Spleen (tissue), 11 donors: Measurements from ENCODE around the gene BBLN. TPM values are rescaled to one million over a fixed set of nuclear protein-coding genes. Genes with fewer than 3 reads are reported as not detected.
"Not testable (repeated sequence)": the region's sequence is repeated elsewhere in the genome, so short reads cannot be mapped to it uniquely, and the experiment has no call there.

ENCODE experiments used
- DNase-seq: peaks from one replicate; pipeline ENCODE4 v3.0.0-alpha.2; 2020
- H3K27ac ChIP-seq, 8 donors: fragments of 200-600 bp; sonication (generic) in 7 of 8; 1 replicate in 4 of 8; 2 replicates in 4 of 8; pipeline versions ENCODE4 v1.5.0 to v1.8.0; 2016 to 2021; ENCODE audit warnings: inconsistent platforms in 4 of 8, mild to moderate bottlenecking in 4 of 8, moderate library complexity in 1 of 8
- H3K27me3 ChIP-seq, 7 donors: fragments of 200-600 bp; sonication (generic) in 6 of 7; replicated peaks in 1 of 7; 1 replicate in 4 of 7; 2 replicates in 3 of 7; pipeline versions ENCODE4 v1.5.0 to v1.8.0; 2016 to 2021; ENCODE audit warnings: inconsistent platforms in 3 of 7, mild to moderate bottlenecking in 1 of 7
- H3K36me3 ChIP-seq, 6 donors: fragments of 200-600 bp; sonication (generic) in 5 of 6; 1 replicate in 4 of 6; 2 replicates in 2 of 6; pipeline versions ENCODE4 v1.5.0 to v1.8.0; 2016 to 2021; ENCODE audit warnings: inconsistent platforms in 2 of 6
- H3K4me1 ChIP-seq, 6 donors: fragments of 200-600 bp; sonication (generic) in 5 of 6; 1 replicate in 3 of 6; 2 replicates in 3 of 6; pipeline versions ENCODE4 v1.5.0 to v1.8.0; 2016 to 2021; ENCODE audit warnings: inconsistent platforms in 3 of 6
- H3K4me3 ChIP-seq, 8 donors: fragments of 200-600 bp; sonication (generic) in 7 of 8; 1 replicate in 4 of 8; 2 replicates in 4 of 8; pipeline versions ENCODE4 v1.5.0 to v1.8.0; 2016 to 2021; ENCODE audit warnings: inconsistent platforms in 4 of 8, mild to moderate bottlenecking in 4 of 8, moderate library complexity in 2 of 8
- H3K9me3 ChIP-seq, 8 donors: fragments of 200-600 bp; sonication (generic) in 7 of 8; 1 replicate in 4 of 8; 2 replicates in 4 of 8; pipeline versions ENCODE4 v1.5.0 to v1.8.0; 2016 to 2021; ENCODE audit warnings: inconsistent platforms in 4 of 8
- CTCF ChIP-seq, 11 experiments: fragments of 200-600 bp in 7 of 11; fragments of 450-650 bp in 4 of 11; sonication (generic) in 4 of 11; IDR thresholded peaks in 8 of 11; conservative IDR thresholded peaks in 3 of 11; 1 replicate in 7 of 11; 2 replicates in 4 of 11; pipeline versions ENCODE4 v1.4.0 to v1.8.0; 2016 to 2021; ENCODE audit warnings: antibody characterized with exemption in 11 of 11, inconsistent platforms in 4 of 11, mild to moderate bottlenecking in 1 of 11
- POLR2A ChIP-seq, 3 donors: fragments of 450-650 bp; IDR thresholded peaks; one replicate each; pipeline ENCODE4 v1.5.1; 2017; ENCODE audit warnings: antibody characterized with exemption in 3 of 3, mild to moderate bottlenecking in 1 of 3
- POLR2AphosphoS5 ChIP-seq, 3 donors: sonication (generic); formaldehyde crosslinking; IDR thresholded peaks; one replicate each; pipeline ENCODE4 v1.5.1; 2017; ENCODE audit warnings: antibody characterized with exemption in 3 of 3
- WGBS, 5 donors: extraction: QIAGEN DNeasy Blood & Tissue Kit in 3 of 5; methylation state at CpG; one replicate each; pipeline versions ENCODE4 v1.1.5 to v1.1.7; 2013 to 2018; 5-methylcytosine and 5-hydroxymethylcytosine counted together
- intact Hi-C: fragments of 100-400 bp; cut with DNase I; formaldehyde crosslinking; loops from one replicate; pipeline ENCODE4 v1.15.0; 2023; ENCODE audit warnings: low total_unique reads
- polyA plus RNA-seq, 3 donors: library from polyadenylated mRNA; stranded (reverse); fragments of 200-250 nt; gene quantifications; one replicate each; pipeline ENCODE4 v1.2.1, GENCODE V29; 2013
- total RNA-seq, 7 donors: library from RNA; depleted of rRNA in 3 of 7; stranded (reverse); fragments of >200 nt in 3 of 7; fragmentation: NEBNext Ultra II Directional in 4 of 7; extraction: Animal tissue kit (Norgen Biotek cat#: 25700) in 4 of 7; gene quantifications; one replicate each; pipeline versions ENCODE4 v1.1.0 to v1.2.1, GENCODE V29; 2016 to 2021
- donor health status: healthy with polysubstance abuse.
- donor health status: DM: no; HTN: no; CAD: no; lungs with moderate emphysema.
- donor health status: DM: no; HTN: no; CAD: no.
- donor health status: Bipolar disorder and iron deficiency.
- donor health status: healthy.
- donor health status: DM: no; HTN: no; CAD: no.
- donor health status: DM: yes; HTN: yes; CAD: no.

BBLN gene
- total and polyA plus RNA-seq, 10 donors, result 43.5 to 220 (median 165) TPM

GRCh38 chr9:128127990-128128835 is 31.9 kb upstream of the BBLN start:
- intact Hi-C loops, result no loop called here
- peak; percentile 96 for DNase-seq
- TF ChIP-seq POLR2A (IDR thresholded peaks at IDR 0.05) (peak in 1 of 3 donors; percentile 16), CTCF (IDR thresholded peaks at IDR 0.05 in 8 of 11, conservative IDR thresholded peaks at IDR 0.05 in 3 of 11) (peak in 2 of 11 experiments; percentile 35), POLR2AphosphoS5 (IDR thresholded peaks at IDR 0.05) (peak; percentile 65 to 83 (median 79))
- Histone ChIP-seq H3K4me3 (peak overlapping the region; percentile 58 to 99 (median 96)), H3K27ac (peak overlapping the region; percentile 96 to 98 (median 97)), H3K27me3 (peaks cover 0 to 11% (median 0%) of the 10 kb centered on the region in 7 donors), H3K9me3 (no peaks in the 10 kb centered on the region), H3K4me1 (peaks cover 23 to 52% (median 40%) of the 10 kb centered on the region in 6 donors), H3K36me3 (peaks cover 0 to 20% (median 14%) of the 10 kb centered on the region in 6 donors)
- WGBS, 5 donors, result 0 to 1% (median 0%) methylated on average over 35 to 82 of the region's 82 CpGs

GRCh38 chr9:128128836-128129590 is 31.1 kb upstream of the BBLN start:
- peak; percentile 86 for DNase-seq

DNA sequence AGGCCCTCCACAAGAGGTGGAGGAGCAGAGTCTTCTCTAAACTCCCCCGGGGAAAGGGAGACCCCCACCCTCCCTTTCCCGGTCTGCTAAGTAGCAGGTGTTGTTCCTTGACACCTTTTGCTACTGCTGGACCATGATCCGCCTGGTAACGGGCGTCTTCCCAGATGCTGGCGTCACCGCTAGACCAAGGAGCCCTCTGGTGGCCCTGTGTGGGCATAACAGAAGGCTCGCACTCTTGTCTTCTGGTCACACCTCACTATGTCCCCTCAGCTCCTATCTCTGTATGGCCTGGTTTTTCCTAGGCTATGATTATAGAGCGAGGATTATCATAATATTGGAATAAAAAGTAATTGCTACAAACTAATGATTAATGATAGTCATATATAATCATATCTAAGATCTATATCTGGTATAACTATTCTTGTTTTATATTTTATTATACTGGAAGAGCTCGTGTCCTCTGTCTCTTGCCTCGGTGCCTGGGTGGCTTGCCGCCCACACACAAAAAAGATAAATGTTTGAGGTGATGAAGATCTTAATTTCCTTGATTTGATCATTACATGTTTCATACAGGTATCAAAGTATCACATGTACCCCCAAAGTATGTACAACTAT is 30.0 kb upstream of the BBLN start:
- H3K9me3 ChIP-seq, intact Hi-C loops, H3K36me3 ChIP-seq, H3K27ac ChIP-seq: not testable (repeated sequence)
- peaks cover 0 to 11% (median 0%) of the 10 kb centered on the region in 7 donors for H3K27me3 ChIP-seq
- peak; percentile 86 for DNase-seq
- 25 to 31% (median 28%) methylated on average over 11 to 12 of the region's 12 CpGs for WGBS, 5 donors
- peak in 8 of 11 experiments; percentile 17 to 75 (median 66) for TF ChIP-seq CTCF (IDR thresholded peaks at IDR 0.05 in 8 of 11, conservative IDR thresholded peaks at IDR 0.05 in 3 of 11)
- peak overlapping the region in 1 of 8 donors; percentile 93 for H3K4me3 ChIP-seq
- H3K4me1 ChIP-seq, result peaks cover 23 to 45% (median 34%) of the 10 kb centered on the region in 6 donors

More at GRCh38 chr9:128128836-128129590, 31.1 kb upstream of the BBLN start:
- Histone ChIP-seq H3K27me3 (peaks cover 0 to 11% (median 0%) of the 10 kb centered on the region in 7 donors), H3K36me3 (peaks cover 0 to 12% (median 6%) of the 10 kb centered on the region in 6 donors), H3K4me3 (peak overlapping the region; percentile 58 to 99 (median 96)), H3K27ac (peak overlapping the region; percentile 96 to 98 (median 97)), H3K9me3 (no peaks in the 10 kb centered on the region), H3K4me1 (peaks cover 23 to 52% (median 40%) of the 10 kb centered on the region in 6 donors)
- intact Hi-C loops, result no loop called here
- 60 to 66% (median 63%) methylated on average over 29 of the region's 29 CpGs for WGBS, 5 donors
- TF ChIP-seq POLR2A (IDR thresholded peaks at IDR 0.05), result no peak
- no peak for TF ChIP-seq CTCF (IDR thresholded peaks at IDR 0.05 in 8 of 11, conservative IDR thresholded peaks at IDR 0.05 in 3 of 11)
- no peak for TF ChIP-seq POLR2AphosphoS5 (IDR thresholded peaks at IDR 0.05)

- intact Hi-C loops, H3K36me3 ChIP-seq: not testable (repeated sequence)
Measured at GRCh38 chr9:128130651-128131050, 29.4 kb upstream of the BBLN start.

DNA sequence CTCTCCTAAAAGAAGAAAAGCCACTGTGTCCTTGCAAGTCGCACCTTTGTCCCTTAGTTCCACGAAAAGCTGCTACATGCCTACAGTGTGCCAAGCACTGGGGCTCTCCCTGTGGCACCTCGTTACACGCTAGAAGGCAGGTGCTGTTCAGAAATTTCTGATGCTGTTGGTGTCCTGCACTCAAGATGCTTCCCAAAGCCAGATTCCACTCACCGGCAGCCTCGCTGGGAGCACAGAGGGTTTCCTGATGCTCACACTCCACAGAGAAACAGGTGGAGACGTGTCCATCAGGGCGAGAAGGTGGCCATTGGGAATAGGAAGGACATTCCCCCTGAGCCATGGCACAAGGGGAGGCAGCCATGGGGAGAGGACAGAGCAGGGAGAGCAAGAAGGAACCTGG is 28.7 kb upstream of the BBLN start:
- H3K27ac ChIP-seq, H3K36me3 ChIP-seq, intact Hi-C loops, DNase-seq, H3K9me3 ChIP-seq, H3K4me3 ChIP-seq: not testable (repeated sequence)
- 87 to 91% (median 89%) methylated on average over 7 to 8 of the region's 8 CpGs for WGBS, 5 donors
- Histone ChIP-seq H3K27me3 (peaks cover 0 to 11% (median 0%) of the 10 kb centered on the region in 7 donors), H3K4me1 (peaks cover 13 to 32% (median 22%) of the 10 kb centered on the region in 6 donors)

More at GRCh38 chr9:128130651-128131050, 29.4 kb upstream of the BBLN start:
- H3K27me3 ChIP-seq, result peaks cover 0 to 11% (median 0%) of the 10 kb centered on the region in 7 donors
- not testable (repeated sequence) for H3K4me3 ChIP-seq, H3K9me3 ChIP-seq, H3K27ac ChIP-seq
- WGBS, 5 donors, result 56 to 75% (median 63%) methylated on average over 7 of the region's 7 CpGs
- H3K4me1 ChIP-seq, result peaks cover 19 to 39% (median 29%) of the 10 kb centered on the region in 6 donors
- DNase-seq, result peak; percentile 67

- intact Hi-C loops, H3K4me3 ChIP-seq, H3K9me3 ChIP-seq, H3K36me3 ChIP-seq, H3K27ac ChIP-seq, DNase-seq: not testable (repeated sequence)
- 41 to 69% (median 46%) methylated on average over 8 of the region's 8 CpGs for WGBS, 5 donors
- peaks cover 9 to 24% (median 14%) of the 10 kb centered on the region in 6 donors for H3K4me1 ChIP-seq
- H3K27me3 ChIP-seq, result peaks cover 0 to 11% (median 0%) of the 10 kb centered on the region in 7 donors
Measured at GRCh38 chr9:128132139-128132538, 27.9 kb upstream of the BBLN start.
